Uterus (tissue), 4 donors: ENCODE measurements around the gene RAD51B. TPM values are rescaled to one million over a fixed set of nuclear protein-coding genes. Genes with fewer than 3 reads are reported as not detected.
A peak's percentile ranks its signal among the peaks of the same experiment; 100 is the strongest.

Source experiments
- DNase-seq, 2 donors: peaks; one replicate each; pipeline ENCODE4 v3.0.0-alpha.2; 2019 to 2020
- H3K27ac ChIP-seq, 2 donors: fragments of 200-600 bp; sonication (generic); 1 replicate in 1 of 2; 2 replicates in 1 of 2; pipeline ENCODE4 v1.5.1; 2016 to 2018
- H3K27me3 ChIP-seq, 2 donors: fragments of 200-600 bp; sonication (generic); one replicate each; pipeline ENCODE4 v1.5.1; 2018 to 2019; ENCODE audit warnings: control low read depth in 1 of 2
- H3K36me3 ChIP-seq, 2 donors: fragments of 200-600 bp; sonication (generic); one replicate each; pipeline ENCODE4 v1.5.1; 2019; ENCODE audit warnings: control low read depth in 1 of 2
- H3K4me1 ChIP-seq, 2 donors: fragments of 200-600 bp; sonication (generic); one replicate each; pipeline ENCODE4 v1.5.1; 2018 to 2019; ENCODE audit warnings: control low read depth in 1 of 2
- H3K4me3 ChIP-seq, 2 donors: fragments of 200-600 bp; sonication (generic); 1 replicate in 1 of 2; 2 replicates in 1 of 2; pipeline ENCODE4 v1.5.1; 2018 to 2019; ENCODE audit warnings: mild to moderate bottlenecking in 1 of 2
- H3K9me3 ChIP-seq, 2 donors: fragments of 200-600 bp; sonication (generic); one replicate each; pipeline ENCODE4 v1.5.1; 2019; ENCODE audit warnings: control low read depth in 1 of 2
- POLR2A ChIP-seq, 2 donors: fragments of 450-650 bp; IDR thresholded peaks; one replicate each; pipeline ENCODE4 v1.6.1; 2016; ENCODE audit warnings: antibody characterized with exemption in 2 of 2, mild to moderate bottlenecking in 1 of 2, moderate library complexity in 1 of 2
- intact Hi-C: fragments of 100-400 bp; cut with DNase I; formaldehyde crosslinking; loops from one replicate; pipeline ENCODE4 v1.15.1; 2023; ENCODE audit warnings: low total_unique reads
- total RNA-seq, 4 donors: library from RNA; depleted of rRNA in 3 of 4; stranded (reverse); fragments of >200 nt in 3 of 4; gene quantifications; one replicate each; pipeline versions ENCODE4 v1.1.0 to v1.2.4, GENCODE V29; 2014 to 2023
- TF ChIP-seq, protein P1 (sequence below), 4 experiments: fragments of 200-600 bp in 2 of 4; fragments of 450-650 bp in 2 of 4; sonication (generic) in 2 of 4; IDR thresholded peaks; one replicate each; pipeline ENCODE4 v1.5.1; 2016 to 2019; ENCODE audit warnings: antibody characterized with exemption in 4 of 4, mild to moderate bottlenecking in 2 of 4, moderate library complexity in 1 of 4
- donor health status: DM: yes; HTN: yes; CAD: no.

Gene RAD51B
- total RNA-seq, 4 donors from 2014 or later = 29.5 to 100.0 (median 70.3) TPM

DNA sequence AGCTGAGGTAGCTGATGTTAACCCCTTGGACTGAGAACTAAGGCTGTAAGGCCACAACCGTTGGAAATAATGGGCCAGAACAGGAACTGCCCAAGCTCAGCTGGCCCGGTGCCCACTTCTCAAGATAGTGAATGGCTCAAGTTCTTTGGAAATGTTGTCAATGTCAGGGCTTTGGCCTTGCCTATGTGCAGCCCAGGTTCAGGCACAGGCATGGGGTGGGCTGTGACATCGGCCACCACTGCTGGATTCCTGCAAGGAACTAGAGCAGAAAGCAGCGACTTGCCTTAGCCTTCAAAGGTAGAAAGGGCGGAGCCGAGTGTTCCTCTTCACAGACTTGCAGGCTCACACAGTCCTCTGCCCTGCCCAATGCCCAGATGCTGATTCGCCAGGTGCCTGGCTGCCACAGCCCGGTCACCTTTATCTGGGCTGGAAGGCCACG lies 682.1 kb downstream of the RAD51B start:
- no peaks in the 10 kb centered on the region for H3K4me1 ChIP-seq

DNA sequence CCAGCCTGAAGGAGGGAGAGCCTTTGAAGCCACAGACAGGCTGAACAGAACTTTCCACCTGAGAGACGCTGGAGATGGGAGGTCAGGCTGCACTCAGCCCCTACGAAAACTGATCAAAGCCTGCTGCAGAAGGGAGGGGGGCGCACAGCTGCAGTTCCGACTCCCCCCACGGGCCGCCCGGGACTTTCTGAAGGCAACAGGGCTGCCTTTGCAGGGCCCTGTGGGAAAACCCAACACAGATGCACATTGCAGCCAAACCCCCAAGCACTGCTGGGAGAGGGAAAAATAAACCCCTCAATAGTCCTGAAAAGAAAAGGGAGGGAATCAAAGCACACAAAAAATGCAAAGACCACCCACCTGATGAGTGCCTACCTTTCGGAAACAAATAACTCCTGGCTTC lies 682.7 kb downstream of the RAD51B start:
- H3K4me3 ChIP-seq = no peak overlapping the region
- DNase-seq = no peak
- TF ChIP-seq, protein P1, sequence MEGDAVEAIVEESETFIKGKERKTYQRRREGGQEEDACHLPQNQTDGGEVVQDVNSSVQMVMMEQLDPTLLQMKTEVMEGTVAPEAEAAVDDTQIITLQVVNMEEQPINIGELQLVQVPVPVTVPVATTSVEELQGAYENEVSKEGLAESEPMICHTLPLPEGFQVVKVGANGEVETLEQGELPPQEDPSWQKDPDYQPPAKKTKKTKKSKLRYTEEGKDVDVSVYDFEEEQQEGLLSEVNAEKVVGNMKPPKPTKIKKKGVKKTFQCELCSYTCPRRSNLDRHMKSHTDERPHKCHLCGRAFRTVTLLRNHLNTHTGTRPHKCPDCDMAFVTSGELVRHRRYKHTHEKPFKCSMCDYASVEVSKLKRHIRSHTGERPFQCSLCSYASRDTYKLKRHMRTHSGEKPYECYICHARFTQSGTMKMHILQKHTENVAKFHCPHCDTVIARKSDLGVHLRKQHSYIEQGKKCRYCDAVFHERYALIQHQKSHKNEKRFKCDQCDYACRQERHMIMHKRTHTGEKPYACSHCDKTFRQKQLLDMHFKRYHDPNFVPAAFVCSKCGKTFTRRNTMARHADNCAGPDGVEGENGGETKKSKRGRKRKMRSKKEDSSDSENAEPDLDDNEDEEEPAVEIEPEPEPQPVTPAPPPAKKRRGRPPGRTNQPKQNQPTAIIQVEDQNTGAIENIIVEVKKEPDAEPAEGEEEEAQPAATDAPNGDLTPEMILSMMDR (IDR thresholded peaks at IDR 0.05) = no peak
- TF ChIP-seq POLR2A (IDR thresholded peaks at IDR 0.05) = no peak
- H3K9me3 ChIP-seq = no peaks in the 10 kb centered on the region
- H3K27me3 ChIP-seq = no peaks in the 10 kb centered on the region
- no peaks in the 10 kb centered on the region for H3K36me3 ChIP-seq
- intact Hi-C loops = no loop called here
- no peaks in the 10 kb centered on the region for H3K4me1 ChIP-seq
- peak overlapping the region in 1 of 2 donors; percentile 12 for H3K27ac ChIP-seq

More for the DNA sequence above, 682.1 kb downstream of the RAD51B start:
- DNase-seq = peak in 1 of 2 donors; percentile 44
- no peak for TF ChIP-seq POLR2A (IDR thresholded peaks at IDR 0.05)
- TF ChIP-seq, protein P1 (IDR thresholded peaks at IDR 0.05) = no peak
- Histone ChIP-seq H3K9me3 (no peaks in the 10 kb centered on the region), H3K4me3 (no peak overlapping the region), H3K36me3 (no peaks in the 10 kb centered on the region), H3K27ac (peak overlapping the region; percentile 12 to 53), H3K27me3 (no peaks in the 10 kb centered on the region)
- intact Hi-C loops = no loop called here

DNA sequence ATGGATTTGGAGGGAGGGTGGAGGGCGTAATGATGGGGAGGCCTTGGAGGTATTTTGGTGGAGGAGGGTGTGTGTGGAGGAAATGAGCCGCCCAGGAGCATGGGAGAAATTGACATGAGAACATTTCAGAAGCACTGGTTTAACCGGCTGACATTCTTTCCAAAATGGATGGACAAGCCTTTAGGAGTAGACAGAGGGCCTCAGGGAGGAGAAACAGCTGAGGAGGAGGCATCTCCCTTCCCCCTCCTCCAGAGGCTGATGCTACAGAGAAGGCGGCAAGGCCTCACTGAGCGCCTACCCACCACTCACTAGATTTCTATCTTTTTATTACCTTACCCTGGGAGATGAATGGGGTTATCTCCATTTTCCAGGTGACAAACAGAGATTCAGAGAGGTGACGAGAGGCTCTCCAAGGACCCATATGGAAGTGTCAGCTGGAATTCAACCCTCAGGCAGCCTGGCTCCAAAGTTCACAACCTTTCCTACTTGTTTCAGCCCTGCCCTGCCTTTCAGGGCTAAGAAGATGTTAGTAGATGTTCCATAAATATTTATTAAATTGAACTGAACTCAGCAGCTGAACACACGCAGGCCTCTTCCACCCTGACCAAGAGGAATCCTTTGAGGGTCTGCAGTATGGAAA lies 683.7 kb downstream of the RAD51B start:
- DNase-seq = no peak
- TF ChIP-seq, protein P1 (IDR thresholded peaks at IDR 0.05) = no peak
- no peak for TF ChIP-seq POLR2A (IDR thresholded peaks at IDR 0.05)
- H3K4me3 ChIP-seq = no peak overlapping the region
- H3K4me1 ChIP-seq = no peaks in the 10 kb centered on the region
- H3K36me3 ChIP-seq = no peaks in the 10 kb centered on the region
- peak overlapping the region in 1 of 2 donors; percentile 17 for H3K27ac ChIP-seq
- H3K27me3 ChIP-seq = no peaks in the 10 kb centered on the region
- intact Hi-C loops = no loop called here
- no peaks in the 10 kb centered on the region for H3K9me3 ChIP-seq

DNA sequence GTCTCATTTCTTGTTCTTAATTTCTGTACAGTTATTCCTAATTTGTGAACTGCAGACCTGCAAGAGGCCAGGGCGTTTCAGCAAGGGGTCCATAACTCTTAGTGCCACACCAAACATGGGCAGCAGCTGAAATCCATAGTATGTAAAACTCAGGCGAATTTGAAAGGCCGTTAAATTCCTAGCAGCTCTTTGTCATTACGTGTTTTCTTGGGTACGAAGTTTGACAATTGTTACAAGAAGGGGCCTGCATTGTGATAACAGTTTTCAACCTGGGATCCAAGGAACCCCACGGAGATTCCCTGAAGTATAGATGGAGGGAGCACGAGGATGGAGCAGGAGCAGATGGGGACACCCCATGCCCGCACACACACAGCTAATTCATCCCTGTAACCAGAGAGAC lies 685.3 kb downstream of the RAD51B start:
- Histone ChIP-seq H3K27me3 (no peaks in the 10 kb centered on the region), H3K36me3 (no peaks in the 10 kb centered on the region), H3K9me3 (no peaks in the 10 kb centered on the region), H3K4me1 (peaks cover 4 to 10% of the 10 kb centered on the region in 2 donors), H3K4me3 (no peak overlapping the region), H3K27ac (no peak overlapping the region)
- intact Hi-C loops = no loop called here
- TF ChIP-seq, protein P1 (IDR thresholded peaks at IDR 0.05) = no peak
- TF ChIP-seq POLR2A (IDR thresholded peaks at IDR 0.05) = no peak
- no peak for DNase-seq

DNA sequence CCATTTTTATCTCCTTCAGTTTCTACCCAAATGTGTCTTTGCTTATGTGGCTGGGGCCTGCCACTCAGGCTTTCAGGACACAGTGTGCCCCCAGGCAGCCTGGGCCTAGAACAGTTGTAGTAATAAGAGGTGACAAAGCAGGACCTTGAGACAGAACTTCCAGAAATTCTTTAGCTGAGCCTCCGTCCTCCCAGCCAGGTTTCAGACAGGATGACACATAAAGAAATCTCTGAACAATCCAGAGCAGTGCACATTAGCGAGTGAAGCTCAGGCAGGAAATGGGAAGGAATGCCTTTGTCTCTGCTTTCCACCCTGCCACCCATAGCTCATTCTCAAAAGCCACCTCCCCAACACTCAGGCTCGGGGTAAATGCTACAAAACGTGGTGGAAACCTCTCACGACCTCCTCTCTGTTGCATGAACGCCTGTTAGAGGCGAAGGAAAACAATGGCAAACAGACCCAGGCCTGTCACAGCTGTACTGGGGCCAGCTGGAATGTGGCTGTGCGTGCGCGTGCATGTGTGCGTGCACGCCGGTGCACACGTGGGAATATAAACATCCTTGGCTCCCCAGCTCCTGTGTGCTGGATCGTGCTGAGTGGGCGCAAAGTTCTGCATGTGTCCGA lies 686.6 kb downstream of the RAD51B start:
- DNase-seq = peak in 1 of 2 donors; percentile 24
- Histone ChIP-seq H3K27ac (peak overlapping the region; percentile 62 to 92), H3K36me3 (no peaks in the 10 kb centered on the region), H3K9me3 (no peaks in the 10 kb centered on the region), H3K4me3 (no peak overlapping the region), H3K27me3 (no peaks in the 10 kb centered on the region), H3K4me1 (peaks cover 7 to 20% of the 10 kb centered on the region in 2 donors)
- intact Hi-C loops = no loop called here
- TF ChIP-seq POLR2A (IDR thresholded peaks at IDR 0.05) = no peak
- TF ChIP-seq, protein P1 (IDR thresholded peaks at IDR 0.05) = no peak
